GM12878 (cell line): ENCODE measurements around the gene NBR1. TPM values are rescaled to one million over a fixed set of nuclear protein-coding genes. Genes with fewer than 3 reads are reported as not detected.

Experiments
- ATAC-seq: fragments of 200-7000 bp; cut with Tn5 transposase; 3 replicates; pipeline ENCODE4 v1.9.1; 2020; ENCODE audit warnings: mild to moderate bottlenecking, moderate library complexity
- BruUV-seq: library from RNA; stranded (reverse); fragments of 400-500 nt; replicated peaks from 2 replicates; lab custom pipeline; 2021; lab: Mats Ljungman, UMichigan
- CTCF ChIA-PET: fragments of 300-600 bp; sonication (Branson Sonifier 250); formaldehyde crosslinking; extraction: SDS; loops from one replicate; lab custom pipeline; 2021; ENCODE audit warnings: inconsistent platforms; lab: Yijun Ruan, JAX
- POLR2A ChIA-PET: fragments of 350-600 bp; formaldehyde crosslinking; extraction: SDS; loops from one replicate; lab custom pipeline; 2021; ENCODE audit warnings: inconsistent platforms; lab: Charles Lee
- RAD21 ChIA-PET: fragments of 300-600 bp; sonication (Branson Sonifier 250); formaldehyde crosslinking; loops from one replicate; lab custom pipeline; 2023; ENCODE audit warnings: antibody characterized with exemption; ENCODE audit not compliant: unreplicated experiment; lab: Charles Lee
- SMC1A ChIA-PET: fragments of 300-600 bp; sonication (Branson Sonifier 250); formaldehyde crosslinking; loops from one replicate; lab custom pipeline; 2023; ENCODE audit not compliant: unreplicated experiment, uncharacterized antibody; lab: Charles Lee
- DNase-seq: peaks from one replicate; pipeline ENCODE4 v3.0.0-alpha.2; 2011; ENCODE audit warnings: low read depth, low spot score
- FAIRE-seq: peaks from 3 replicates; lab custom pipeline; 2011; peaks lifted over from hg19 to GRCh38; lab: Jason Lieb, UNC
- H2AFZ ChIP-seq: 2 replicates; pipeline ENCODE4 v1.6.0; 2011; ENCODE audit warnings: low read depth, low read length, control low read depth; ENCODE audit not compliant: control insufficient read depth
- H3K27ac ChIP-seq: 2 replicates; pipeline ENCODE4 v1.5.1; 2011; ENCODE audit warnings: control low read depth; ENCODE audit not compliant: control insufficient read depth, insufficient read depth
- H3K27me3 ChIP-seq, 2 experiments: replicated peaks in 1 of 2; 2 replicates each; pipeline versions ENCODE4 v1.6.0 to v1.6.1; 2011; ENCODE audit warnings: low read length in 1 of 2; ENCODE audit not compliant: control insufficient read depth in 2 of 2, insufficient read depth in 2 of 2
- H3K36me3 ChIP-seq, 2 experiments: 2 replicates each; pipeline ENCODE4 v1.5.1; 2011; ENCODE audit warnings: low read length in 1 of 2; ENCODE audit not compliant: control insufficient read depth in 2 of 2, insufficient read depth in 2 of 2
- H3K4me1 ChIP-seq: 2 replicates; pipeline ENCODE4 v1.6.1; 2011; ENCODE audit warnings: mild to moderate bottlenecking, low read length, moderate library complexity, mixed read lengths; ENCODE audit not compliant: control insufficient read depth, insufficient read depth
- H3K4me2 ChIP-seq: 2 replicates; pipeline ENCODE4 v1.6.0; 2011; ENCODE audit warnings: control low read depth; ENCODE audit not compliant: control insufficient read depth, insufficient read depth
- H3K4me3 ChIP-seq: fragments of 200-600 bp; sonication (generic); 2 replicates; pipeline ENCODE4 v1.5.1; 2016
- H3K79me2 ChIP-seq: 2 replicates; pipeline ENCODE4 v1.6.0; 2011; ENCODE audit warnings: low read length; ENCODE audit not compliant: control insufficient read depth, insufficient read depth
- H3K9ac ChIP-seq: 2 replicates; pipeline ENCODE4 v1.8.0; 2011; ENCODE audit warnings: low read length, control low read depth, mixed read lengths; ENCODE audit not compliant: control insufficient read depth, insufficient read depth
- H3K9me3 ChIP-seq: replicated peaks from 3 replicates; pipeline ENCODE4 v1.5.1; 2011; ENCODE audit warnings: mild to moderate bottlenecking, low read length; ENCODE audit not compliant: control insufficient read depth, insufficient read depth
- H4K20me1 ChIP-seq: 2 replicates; pipeline ENCODE4 v1.6.0; 2011; ENCODE audit not compliant: control insufficient read depth, insufficient read depth
- BCL11A ChIP-seq: IDR thresholded peaks from 2 replicates; pipeline ENCODE4 v1.6.1; 2011; ENCODE audit warnings: low read depth, low read length
- CTCF ChIP-seq, 3 experiments: IDR thresholded peaks in 2 of 3; conservative IDR thresholded peaks in 1 of 3; 2 replicates each; pipeline ENCODE4 v1.5.1; 2011; ENCODE audit warnings: low read depth in 3 of 3, low read length in 3 of 3, mild to moderate bottlenecking in 3 of 3, control low read depth in 2 of 3, moderate library complexity in 2 of 3, inconsistent platforms in 1 of 3, mixed read lengths in 1 of 3; ENCODE audit not compliant: control insufficient read depth in 2 of 3, insufficient read depth in 1 of 3; ENCODE audit errors: extremely low read depth in 1 of 3
- E2F8 ChIP-seq: fragments of 450-650 bp; IDR thresholded peaks from 2 replicates; pipeline ENCODE4 v1.6.1; 2018; ENCODE audit warnings: mild to moderate bottlenecking, low read depth, moderate library complexity; ENCODE audit not compliant: partially characterized antibody
- GABPA ChIP-seq: IDR thresholded peaks from 2 replicates; pipeline ENCODE4 v1.6.1; 2014; ENCODE audit warnings: antibody characterized with exemption, low read depth, mild to moderate bottlenecking, inconsistent platforms
- GATAD2B ChIP-seq: fragments of 450-650 bp; conservative IDR thresholded peaks from 2 replicates; pipeline ENCODE4 v1.6.1; 2017; ENCODE audit warnings: low read depth, mild to moderate bottlenecking, moderate library complexity
- HDAC2 ChIP-seq: fragments of 200-600 bp; sonication (generic); IDR thresholded peaks from 2 replicates; pipeline ENCODE4 v1.6.1; 2017
- IKZF1 ChIP-seq: fragments of 450-650 bp; conservative IDR thresholded peaks from 2 replicates; pipeline ENCODE4 v1.6.1; 2017; ENCODE audit warnings: antibody characterized with exemption, mild to moderate bottlenecking
- LARP7 ChIP-seq: fragments of 450-650 bp; IDR thresholded peaks from 2 replicates; pipeline ENCODE4 v1.6.1; 2017; ENCODE audit warnings: mild to moderate bottlenecking
- NFIC ChIP-seq: IDR thresholded peaks from 2 replicates; pipeline ENCODE4 v1.6.1; 2012; ENCODE audit warnings: low read depth, mild to moderate bottlenecking, inconsistent platforms, low read length, moderate library complexity
- RCOR1 ChIP-seq: conservative IDR thresholded peaks from 2 replicates; pipeline ENCODE4 v1.6.1; 2012; ENCODE audit warnings: low read depth, low read length, improper control_type of control experiment
- SMARCA5 ChIP-seq: fragments of 450-650 bp; IDR thresholded peaks from 2 replicates; pipeline ENCODE4 v1.6.1; 2017; ENCODE audit warnings: mild to moderate bottlenecking
- USF2 ChIP-seq: IDR thresholded peaks from 2 replicates; pipeline ENCODE4 v1.6.1; 2011; ENCODE audit warnings: low read depth, low read length, improper control_type of control experiment, borderline replicate concordance
- ZBTB4 ChIP-seq: fragments of 450-650 bp; formaldehyde crosslinking; IDR thresholded peaks from 2 replicates; pipeline ENCODE4 v1.4.0; 2022; ENCODE audit warnings: mild to moderate bottlenecking, moderate library complexity
- WGBS: methylation state at CpG from one replicate; pipeline ENCODE4 v1.1.6; 2016; ENCODE audit warnings: low lambda C conversion rate; ENCODE audit not compliant: insufficient replicate concordance, insufficient coverage; ENCODE audit errors: missing lambda C conversion rate; 5-methylcytosine and 5-hydroxymethylcytosine counted together
- in situ Hi-C: fragments of 300-500 bp; cut with MboI; formaldehyde crosslinking; loops from 9 replicates; pipeline ENCODE4 v1.14.3; 2018; ENCODE audit warnings: mixed read lengths
- intact Hi-C: fragments of 100-400 bp; cut with micrococcal nuclease; formaldehyde crosslinking; loops from one replicate; pipeline ENCODE4 v1.14.2; 2022; ENCODE audit not compliant: unreplicated experiment
- polyA plus RNA-seq, 11 experiments: library from polyadenylated mRNA; depleted of rRNA in 4 of 11; unstranded in 6 of 11; stranded (reverse) in 5 of 11; fragments of >200 nt; fragmentation: Nextera tagmentation in 4 of 11; fragmentation: Illumina TruSeq in 1 of 11; extraction: Ambion mirVana in 4 of 11; extraction: Trizol in 1 of 11; gene quantifications; 1 replicate in 1 of 11; 2 replicates in 10 of 11; pipeline versions ENCODE4 v1.2.1 to v1.2.3, GENCODE V29; 2011 to 2016; ENCODE audit warnings: inconsistent platforms in 2 of 11, missing spikeins in 2 of 11, low read depth in 1 of 11
- total RNA-seq, 4 experiments: library from RNA; depleted of rRNA in 3 of 4; stranded (reverse); fragments of >200 nt in 3 of 4; fragmentation: Illumina TruSeq in 1 of 4; extraction: Trizol in 1 of 4; gene quantifications; 2 replicates each; pipeline versions ENCODE4 v1.2.1 to v1.2.3, GENCODE V29; 2013 to 2021

The NBR1 gene
- total and polyA plus RNA-seq, 10 of the 15 experiments (the other 5 are each of a cell fraction or from before 2014, with no cell fraction given) = 3.5 to 55.2 (median 28.2) TPM

- Histone ChIP-seq H2AFZ (no peak overlapping the region), H3K4me1 (0 out of 2 replicates have a peak, but pooled peaks cover 4% of the 10 kb centered on the region), H3K9me3 (no peaks in the 10 kb centered on the region), H3K27me3 (no peaks in the 10 kb centered on the region), H3K4me2 (no peak overlapping the region), H4K20me1 (no peaks in the 10 kb centered on the region), H3K36me3 (no peaks in the 10 kb centered on the region), H3K27ac (no peak overlapping the region), H3K9ac (no peak overlapping the region), H3K79me2 (no peaks in the 10 kb centered on the region), H3K4me3 (no peak overlapping the region)
- no peak for DNase-seq
- no peak for FAIRE-seq
- ChIA-PET CTCF (no interaction called here), RAD21 (no interaction called here), POLR2A (no interaction called here), SMC1A (interaction anchor here (1.4 kb wide), 1 partner anchor 16 kb away, joined by 4 read pairs; no protein-coding TSS in a partner anchor)
- BruUV-seq = no TSS peak
- in situ Hi-C loops (no loop called here), intact Hi-C loops (no loop called here)
- 95% methylated on average over 25 of the region's 25 CpGs for WGBS
- ATAC-seq = no peak
- TF ChIP-seq HDAC2 = no peak
- TF ChIP-seq GATAD2B = no peak
- TF ChIP-seq LARP7 = no peak
- TF ChIP-seq USF2 = no peak
- no peak for TF ChIP-seq E2F8
- TF ChIP-seq NFIC = no peak
- no peak for TF ChIP-seq GABPA
- no peak for TF ChIP-seq RCOR1
- TF ChIP-seq ZBTB4 (CRISPR knock-in tag) = no peak
- TF ChIP-seq IKZF1 = no peak
- TF ChIP-seq CTCF (IDR thresholded peaks at IDR 0.05 in 2 of 3, conservative IDR thresholded peaks at IDR 0.05 in 1 of 3; ENCODE audit: control insufficient read depth in 2 of 3, extremely low read depth in 1 of 3, insufficient read depth in 1 of 3, low read depth in 3 of 3, low read length in 3 of 3) = no peak
- TF ChIP-seq BCL11A = no peak
- no peak for TF ChIP-seq SMARCA5
Observed at GRCh38 chr17:43134774-43135453, 36.1 kb upstream of the NBR1 start.
